Transverse colon (tissue), 4 donors: ENCODE results near the gene DLGAP1.

Source experiments
- CTCF ChIP-seq, 5 experiments: fragments of 200-600 bp in 3 of 5; fragments of 450-650 bp in 2 of 5; sonication (generic) in 3 of 5; IDR thresholded peaks; 1 replicate in 2 of 5; 2 replicates in 3 of 5; pipeline ENCODE4 v1.5.1; 2016 to 2017; ENCODE audit warnings: antibody characterized with exemption in 5 of 5, inconsistent platforms in 3 of 5, mild to moderate bottlenecking in 2 of 5, moderate library complexity in 1 of 5
- POLR2AphosphoS5 ChIP-seq, 3 donors: sonication (generic); formaldehyde crosslinking; IDR thresholded peaks; one replicate each; pipeline ENCODE4 v1.6.1; 2016; ENCODE audit warnings: antibody characterized with exemption in 3 of 3

- TF ChIP-seq POLR2AphosphoS5 (IDR thresholded peaks at IDR 0.05) (no peak), CTCF (IDR thresholded peaks at IDR 0.05) (no peak)
Observed at GRCh38 chr18:3647636-3648035, 807.5 kb downstream of the DLGAP1 start.
